ENCODE results near the gene DOCK6. TPM values are rescaled to one million over a fixed set of nuclear protein-coding genes. Genes with fewer than 3 reads are reported as not detected.

DOCK6 gene
- total and polyA plus RNA-seq, 10 of the 15 experiments (the other 5 are each of a cell fraction or from before 2014, with no cell fraction given) = 0.76 to 24.8 (median 4.7) TPM

DNA sequence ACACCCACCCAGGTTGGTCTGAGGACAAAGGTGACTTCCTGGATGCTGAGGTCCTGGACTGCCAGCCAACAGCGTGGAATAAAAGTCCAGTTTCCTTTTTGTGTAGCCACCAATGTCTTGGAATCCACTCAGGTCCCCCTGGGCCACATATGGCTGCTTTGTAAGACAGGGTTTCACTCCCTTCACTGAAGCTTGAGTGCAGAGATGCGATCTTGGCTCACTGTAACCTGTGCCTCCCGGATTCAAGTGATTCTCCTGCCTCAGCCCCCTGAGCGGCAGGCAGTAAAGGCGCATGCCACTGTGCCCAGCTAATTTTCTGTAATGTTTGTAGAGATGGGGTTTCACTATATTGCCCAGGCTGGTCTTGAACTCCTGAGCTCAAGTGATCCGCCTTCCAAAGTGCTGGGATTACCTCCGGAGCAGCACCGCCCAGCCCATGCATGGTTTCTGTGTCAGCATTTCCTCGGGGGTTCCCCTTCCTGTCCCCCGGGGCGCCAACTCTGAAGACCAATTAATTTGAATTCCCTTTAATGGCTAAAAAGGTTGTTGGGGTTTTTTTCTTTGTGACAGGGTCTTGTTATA is 82.5 kb downstream of the DOCK6 start (continued):
- no peak for TF ChIP-seq ZNF274 (IDR thresholded peaks at IDR 0.05; ENCODE audit: insufficient read depth, insufficient read length)
- no peak for TF ChIP-seq NFXL1 (IDR thresholded peaks at IDR 0.05; ENCODE audit: borderline replicate concordance)
- TF ChIP-seq SMC3 (IDR thresholded peaks at IDR 0.05; ENCODE audit: borderline replicate concordance, low read length) = no peak
- TF ChIP-seq ZBTB33 (IDR thresholded peaks at IDR 0.05) = no peak
- no peak for TF ChIP-seq JUND (IDR thresholded peaks at IDR 0.05; ENCODE audit: low read depth, low read length)
- TF ChIP-seq REST (IDR thresholded peaks at IDR 0.05; ENCODE audit: low read depth, low read length) = no peak
- TF ChIP-seq POU2F2 (IDR thresholded peaks at IDR 0.05; ENCODE audit: borderline replicate concordance, low read depth, low read length) = peak; percentile 59; the same call in 1 of the 3 replicates
- no peak for TF ChIP-seq SUPT20H (IDR thresholded peaks at IDR 0.05; ENCODE audit: borderline replicate concordance, control insufficient read depth, low read depth, low read length)
- no peak for TF ChIP-seq ZNF24 (IDR thresholded peaks at IDR 0.05)
- TF ChIP-seq RCOR1 (conservative IDR thresholded peaks at IDR 0.05; ENCODE audit: low read depth, low read length) = no peak
- peak; percentile 36 for TF ChIP-seq NR2C1 (IDR thresholded peaks at IDR 0.05)
- 0 out of 2 replicates have a peak, but pooled peaks have one; percentile 66 for TF ChIP-seq RB1 (IDR thresholded peaks at IDR 0.05; ENCODE audit: borderline replicate concordance)
- TF ChIP-seq TAF1 (IDR thresholded peaks at IDR 0.05; ENCODE audit: borderline replicate concordance, low read depth, low read length) = no peak; the same call in 1 of the 2 replicates
- no peak for TF ChIP-seq YBX1 (IDR thresholded peaks at IDR 0.05)
- no peak for TF ChIP-seq HCFC1 (IDR thresholded peaks at IDR 0.05; ENCODE audit: low read length)
- no peak for TF ChIP-seq IRF3 (IDR thresholded peaks at IDR 0.05)
- no peak for TF ChIP-seq CHD2 (IDR thresholded peaks at IDR 0.05; ENCODE audit: borderline replicate concordance, low read depth, low read length)
- TF ChIP-seq MTA3 (IDR thresholded peaks at IDR 0.05; ENCODE audit: borderline replicate concordance, low read length) = 0 out of 2 replicates have a peak, but pooled peaks have one; percentile 29
- no peak for TF ChIP-seq MEF2A (IDR thresholded peaks at IDR 0.05; ENCODE audit: insufficient read depth, low read depth, low read length)
- TF ChIP-seq LARP7 (IDR thresholded peaks at IDR 0.05) = no peak
- peak; percentile 45 for TF ChIP-seq BCL3 (IDR thresholded peaks at IDR 0.05; ENCODE audit: borderline replicate concordance, insufficient read depth, low read depth, low read length, poor library complexity, severe bottlenecking)
- TF ChIP-seq PBX3 (IDR thresholded peaks at IDR 0.05; ENCODE audit: insufficient replicate concordance, low read depth, low read length) = no peak
